Astrocyte (in vitro differentiated cells and primary cell): Measurements from ENCODE around the gene MESP1.

Experiments used
- EZH2 ChIP-seq: IDR thresholded peaks from 2 replicates; pipeline ENCODE4 v1.6.1; 2012; ENCODE audit warnings: mild to moderate bottlenecking, low read length, inconsistent platforms; ENCODE audit not compliant: insufficient read depth
- TF ChIP-seq, protein P1 (sequence below): IDR thresholded peaks from 2 replicates; pipeline ENCODE4 v1.5.1; 2011; ENCODE audit warnings: low read depth, mild to moderate bottlenecking, inconsistent platforms, low read length, moderate library complexity; ENCODE audit not compliant: insufficient read depth

DNA sequence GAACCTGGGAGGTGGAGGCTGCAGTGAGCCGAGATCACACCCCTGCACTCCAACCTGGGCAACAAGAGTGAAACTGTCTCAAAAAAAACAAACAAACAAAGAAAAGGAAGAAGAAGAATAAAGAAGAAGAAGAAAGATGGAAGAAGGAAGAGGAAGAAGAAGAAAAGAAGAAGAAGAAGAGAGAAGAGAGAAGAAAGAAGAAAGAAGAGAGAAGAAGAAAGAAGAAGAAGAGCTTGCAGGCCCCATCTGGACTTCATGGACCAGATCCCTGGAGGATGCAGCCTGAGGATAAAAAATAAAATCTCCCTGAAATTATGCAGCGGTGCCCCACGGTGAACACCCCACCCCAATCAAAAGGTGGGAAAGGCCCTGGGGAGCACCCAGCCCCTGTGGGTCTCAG is 8.8 kb upstream of the MESP1 start:
- TF ChIP-seq, protein P1, sequence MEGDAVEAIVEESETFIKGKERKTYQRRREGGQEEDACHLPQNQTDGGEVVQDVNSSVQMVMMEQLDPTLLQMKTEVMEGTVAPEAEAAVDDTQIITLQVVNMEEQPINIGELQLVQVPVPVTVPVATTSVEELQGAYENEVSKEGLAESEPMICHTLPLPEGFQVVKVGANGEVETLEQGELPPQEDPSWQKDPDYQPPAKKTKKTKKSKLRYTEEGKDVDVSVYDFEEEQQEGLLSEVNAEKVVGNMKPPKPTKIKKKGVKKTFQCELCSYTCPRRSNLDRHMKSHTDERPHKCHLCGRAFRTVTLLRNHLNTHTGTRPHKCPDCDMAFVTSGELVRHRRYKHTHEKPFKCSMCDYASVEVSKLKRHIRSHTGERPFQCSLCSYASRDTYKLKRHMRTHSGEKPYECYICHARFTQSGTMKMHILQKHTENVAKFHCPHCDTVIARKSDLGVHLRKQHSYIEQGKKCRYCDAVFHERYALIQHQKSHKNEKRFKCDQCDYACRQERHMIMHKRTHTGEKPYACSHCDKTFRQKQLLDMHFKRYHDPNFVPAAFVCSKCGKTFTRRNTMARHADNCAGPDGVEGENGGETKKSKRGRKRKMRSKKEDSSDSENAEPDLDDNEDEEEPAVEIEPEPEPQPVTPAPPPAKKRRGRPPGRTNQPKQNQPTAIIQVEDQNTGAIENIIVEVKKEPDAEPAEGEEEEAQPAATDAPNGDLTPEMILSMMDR, result no peak
- TF ChIP-seq EZH2, result no peak
